ENCODE results near the gene SHISA7. TPM values are rescaled to one million over a fixed set of nuclear protein-coding genes. Genes with fewer than 3 reads are reported as not detected.

Gene SHISA7
- total and polyA plus RNA-seq, 4 donors = 1.6 TPM; not detected in 3

DNA sequence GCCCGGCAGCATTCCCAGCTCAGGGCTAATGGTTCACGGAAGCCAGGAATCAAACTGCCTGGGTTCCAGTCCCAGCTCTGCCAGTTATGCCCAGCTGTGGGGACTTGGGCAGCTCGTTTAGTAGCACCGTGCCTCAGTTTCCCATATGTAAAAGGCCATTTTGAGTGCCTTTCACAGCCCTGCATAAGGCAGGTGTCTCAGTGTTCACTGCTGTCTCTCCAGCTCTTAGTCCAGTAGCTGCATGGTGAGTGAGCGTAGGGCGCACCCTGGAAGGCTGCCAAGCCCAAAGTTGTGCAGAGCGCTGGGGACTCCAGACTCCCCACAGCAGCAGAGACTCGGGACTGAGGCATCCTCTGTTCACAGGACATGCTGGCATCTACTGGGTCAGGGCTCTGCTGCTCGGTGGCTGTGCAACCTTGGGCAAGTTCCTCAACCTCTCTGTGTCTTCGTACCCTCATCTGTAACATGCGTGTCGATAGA, 51.9 kb downstream of the SHISA7 start:
- H3K4me1 ChIP-seq (ENCODE audit: control insufficient read depth in 4 of 4, insufficient read depth in 4 of 4, low read length in 3 of 4) = peaks cover 4 to 23% (median 18%) of the 10 kb centered on the region in 4 donors
- no peaks in the 10 kb centered on the region for H3K27me3 ChIP-seq (ENCODE audit: control insufficient read depth in 4 of 4, insufficient read depth in 4 of 4, low read length in 3 of 4)
- 91% methylated on average over 12 of the region's 12 CpGs for WGBS
- H3K27ac ChIP-seq (ENCODE audit: low read depth in 1 of 2, low read length in 2 of 2) = no peak overlapping the region
- H3K9ac ChIP-seq (ENCODE audit: low read depth in 1 of 2, low read length in 2 of 2) = no peak overlapping the region
- peaks cover 10 to 30% (median 18%) of the 10 kb centered on the region in 4 donors for H3K36me3 ChIP-seq (ENCODE audit: control insufficient read depth in 4 of 4, insufficient read depth in 3 of 4, low read depth in 1 of 4, low read length in 3 of 4)
- DNase-seq (ENCODE audit: low spot score) = no peak
- no peaks in the 10 kb centered on the region for H3K9me3 ChIP-seq (ENCODE audit: control insufficient read depth in 4 of 4, low read length in 3 of 4)
- no peak for TF ChIP-seq RXRA (IDR thresholded peaks at IDR 0.05)
- no peak for TF ChIP-seq FOXA1 (IDR thresholded peaks at IDR 0.05)
- TF ChIP-seq RAD21 (IDR thresholded peaks at IDR 0.05) = no peak
- TF ChIP-seq, protein P1, sequence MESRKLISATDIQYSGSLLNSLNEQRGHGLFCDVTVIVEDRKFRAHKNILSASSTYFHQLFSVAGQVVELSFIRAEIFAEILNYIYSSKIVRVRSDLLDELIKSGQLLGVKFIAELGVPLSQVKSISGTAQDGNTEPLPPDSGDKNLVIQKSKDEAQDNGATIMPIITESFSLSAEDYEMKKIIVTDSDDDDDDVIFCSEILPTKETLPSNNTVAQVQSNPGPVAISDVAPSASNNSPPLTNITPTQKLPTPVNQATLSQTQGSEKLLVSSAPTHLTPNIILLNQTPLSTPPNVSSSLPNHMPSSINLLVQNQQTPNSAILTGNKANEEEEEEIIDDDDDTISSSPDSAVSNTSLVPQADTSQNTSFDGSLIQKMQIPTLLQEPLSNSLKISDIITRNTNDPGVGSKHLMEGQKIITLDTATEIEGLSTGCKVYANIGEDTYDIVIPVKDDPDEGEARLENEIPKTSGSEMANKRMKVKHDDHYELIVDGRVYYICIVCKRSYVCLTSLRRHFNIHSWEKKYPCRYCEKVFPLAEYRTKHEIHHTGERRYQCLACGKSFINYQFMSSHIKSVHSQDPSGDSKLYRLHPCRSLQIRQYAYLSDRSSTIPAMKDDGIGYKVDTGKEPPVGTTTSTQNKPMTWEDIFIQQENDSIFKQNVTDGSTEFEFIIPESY (IDR thresholded peaks at IDR 0.05) = no peak
- TF ChIP-seq FOXA2 (IDR thresholded peaks at IDR 0.05) = no peak
- no peak for TF ChIP-seq NR2F2 (IDR thresholded peaks at IDR 0.05)
- TF ChIP-seq TAF1 (conservative IDR thresholded peaks at IDR 0.05) = no peak
- no peak for TF ChIP-seq JUND (IDR thresholded peaks at IDR 0.05)
- no peak for TF ChIP-seq GABPA (IDR thresholded peaks at IDR 0.05 in 1 of 2, conservative IDR thresholded peaks at IDR 0.05 in 1 of 2)
- TF ChIP-seq, protein P2, sequence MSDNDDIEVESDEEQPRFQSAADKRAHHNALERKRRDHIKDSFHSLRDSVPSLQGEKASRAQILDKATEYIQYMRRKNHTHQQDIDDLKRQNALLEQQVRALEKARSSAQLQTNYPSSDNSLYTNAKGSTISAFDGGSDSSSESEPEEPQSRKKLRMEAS (IDR thresholded peaks at IDR 0.05) = no peak
- TF ChIP-seq EGR1 (IDR thresholded peaks at IDR 0.05; ENCODE audit: low read depth in 2 of 2) = no peak
- TF ChIP-seq, protein P3, sequence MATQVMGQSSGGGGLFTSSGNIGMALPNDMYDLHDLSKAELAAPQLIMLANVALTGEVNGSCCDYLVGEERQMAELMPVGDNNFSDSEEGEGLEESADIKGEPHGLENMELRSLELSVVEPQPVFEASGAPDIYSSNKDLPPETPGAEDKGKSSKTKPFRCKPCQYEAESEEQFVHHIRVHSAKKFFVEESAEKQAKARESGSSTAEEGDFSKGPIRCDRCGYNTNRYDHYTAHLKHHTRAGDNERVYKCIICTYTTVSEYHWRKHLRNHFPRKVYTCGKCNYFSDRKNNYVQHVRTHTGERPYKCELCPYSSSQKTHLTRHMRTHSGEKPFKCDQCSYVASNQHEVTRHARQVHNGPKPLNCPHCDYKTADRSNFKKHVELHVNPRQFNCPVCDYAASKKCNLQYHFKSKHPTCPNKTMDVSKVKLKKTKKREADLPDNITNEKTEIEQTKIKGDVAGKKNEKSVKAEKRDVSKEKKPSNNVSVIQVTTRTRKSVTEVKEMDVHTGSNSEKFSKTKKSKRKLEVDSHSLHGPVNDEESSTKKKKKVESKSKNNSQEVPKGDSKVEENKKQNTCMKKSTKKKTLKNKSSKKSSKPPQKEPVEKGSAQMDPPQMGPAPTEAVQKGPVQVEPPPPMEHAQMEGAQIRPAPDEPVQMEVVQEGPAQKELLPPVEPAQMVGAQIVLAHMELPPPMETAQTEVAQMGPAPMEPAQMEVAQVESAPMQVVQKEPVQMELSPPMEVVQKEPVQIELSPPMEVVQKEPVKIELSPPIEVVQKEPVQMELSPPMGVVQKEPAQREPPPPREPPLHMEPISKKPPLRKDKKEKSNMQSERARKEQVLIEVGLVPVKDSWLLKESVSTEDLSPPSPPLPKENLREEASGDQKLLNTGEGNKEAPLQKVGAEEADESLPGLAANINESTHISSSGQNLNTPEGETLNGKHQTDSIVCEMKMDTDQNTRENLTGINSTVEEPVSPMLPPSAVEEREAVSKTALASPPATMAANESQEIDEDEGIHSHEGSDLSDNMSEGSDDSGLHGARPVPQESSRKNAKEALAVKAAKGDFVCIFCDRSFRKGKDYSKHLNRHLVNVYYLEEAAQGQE (IDR thresholded peaks at IDR 0.05) = no peak
- TF ChIP-seq YY1 (IDR thresholded peaks at IDR 0.05) = no peak
- no peak for TF ChIP-seq HNF4G (IDR thresholded peaks at IDR 0.05)
- no peak overlapping the region for H3K4me3 ChIP-seq (ENCODE audit: low read depth in 1 of 3, low read length in 3 of 3)

DNA sequence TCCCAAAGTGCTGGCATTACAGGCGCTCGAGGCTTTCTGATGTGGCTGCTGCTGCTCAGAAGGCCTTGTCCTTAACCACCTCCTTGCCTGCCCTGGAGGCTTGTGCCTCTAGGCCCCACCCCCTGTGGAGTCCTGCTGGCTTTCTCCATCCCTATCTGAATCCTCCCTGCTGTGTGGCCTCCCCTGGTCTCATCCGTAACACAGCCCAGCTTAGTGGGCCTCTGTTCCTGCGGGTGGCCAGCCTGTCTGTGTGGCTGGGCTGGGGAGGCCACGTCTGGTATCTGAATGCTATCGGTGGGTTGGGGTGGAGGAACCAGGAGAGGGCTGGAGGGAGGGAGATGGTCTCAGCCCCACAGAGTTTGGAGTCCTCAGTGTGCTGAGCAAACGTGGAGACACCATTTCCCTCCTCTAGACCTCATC, 52.6 kb downstream of the SHISA7 start:
- TF ChIP-seq FOXA2 (IDR thresholded peaks at IDR 0.05) (no peak), RAD21 (IDR thresholded peaks at IDR 0.05) (no peak)
- TF ChIP-seq, protein P4, sequence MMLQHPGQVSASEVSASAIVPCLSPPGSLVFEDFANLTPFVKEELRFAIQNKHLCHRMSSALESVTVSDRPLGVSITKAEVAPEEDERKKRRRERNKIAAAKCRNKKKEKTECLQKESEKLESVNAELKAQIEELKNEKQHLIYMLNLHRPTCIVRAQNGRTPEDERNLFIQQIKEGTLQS (IDR thresholded peaks at IDR 0.05) = no peak
- TF ChIP-seq, protein P3 (IDR thresholded peaks at IDR 0.05) = no peak
- no peak overlapping the region for H3K27ac ChIP-seq (ENCODE audit: low read depth in 1 of 2, low read length in 2 of 2)

More for the DNA sequence above, 52.6 kb downstream of the SHISA7 start:
- H3K4me1 ChIP-seq (ENCODE audit: control insufficient read depth in 4 of 4, insufficient read depth in 4 of 4, low read length in 3 of 4) = peaks cover 4 to 23% (median 19%) of the 10 kb centered on the region in 4 donors
- peaks cover 10 to 30% (median 18%) of the 10 kb centered on the region in 4 donors for H3K36me3 ChIP-seq (ENCODE audit: control insufficient read depth in 4 of 4, insufficient read depth in 3 of 4, low read depth in 1 of 4, low read length in 3 of 4)
- WGBS = 94% methylated on average over 7 of the region's 7 CpGs
- no peak for DNase-seq (ENCODE audit: low spot score)
- no peaks in the 10 kb centered on the region for H3K9me3 ChIP-seq (ENCODE audit: control insufficient read depth in 4 of 4, low read length in 3 of 4)
- H3K9ac ChIP-seq (ENCODE audit: low read depth in 1 of 2, low read length in 2 of 2) = no peak overlapping the region
- H3K4me3 ChIP-seq (ENCODE audit: low read depth in 1 of 3, low read length in 3 of 3) = no peak overlapping the region
- no peaks in the 10 kb centered on the region for H3K27me3 ChIP-seq (ENCODE audit: control insufficient read depth in 4 of 4, insufficient read depth in 4 of 4, low read length in 3 of 4)
